OCI-LY1 (cell line): ENCODE measurements around the gene RNF125.

Experiments used
- H2AFZ ChIP-seq: fragments of 200-600 bp; sonication (generic), shearing (Covaris generic); 2 replicates; pipeline ENCODE4 v1.6.0; 2014; ENCODE audit warnings: antibody characterized with exemption, mild to moderate bottlenecking, low read length
- H3F3A ChIP-seq: fragments of 200-600 bp; sonication (generic), shearing (Covaris generic); 2 replicates; pipeline ENCODE4 v1.6.0; 2014; ENCODE audit warnings: mild to moderate bottlenecking, antibody characterized with exemption, low read length, moderate library complexity; ENCODE audit not compliant: insufficient read depth
- H3K27ac ChIP-seq: fragments of 200-600 bp; sonication (generic); 2 replicates; pipeline ENCODE4 v1.5.1; 2014; ENCODE audit warnings: low read length, mixed run types, mild to moderate bottlenecking, low read depth; ENCODE audit not compliant: poor library complexity, severe bottlenecking
- H3K27me3 ChIP-seq: fragments of 200-600 bp; sonication (generic); 2 replicates; pipeline ENCODE4 v1.6.0; 2014; ENCODE audit warnings: antibody characterized with exemption, mild to moderate bottlenecking, low read length, moderate library complexity; ENCODE audit not compliant: insufficient read depth
- H3K36me3 ChIP-seq: fragments of 200-600 bp; sonication (generic); 2 replicates; pipeline ENCODE4 v1.6.1; 2014; ENCODE audit warnings: mild to moderate bottlenecking, antibody characterized with exemption, low read length, moderate library complexity, mixed read lengths; ENCODE audit not compliant: insufficient read depth
- H3K4me1 ChIP-seq: fragments of 200-600 bp; sonication (generic); 2 replicates; pipeline ENCODE4 v1.5.1; 2014; ENCODE audit warnings: mild to moderate bottlenecking, low read length, moderate library complexity; ENCODE audit not compliant: insufficient read depth, severe bottlenecking
- H3K4me2 ChIP-seq: fragments of 200-600 bp; sonication (generic), shearing (Covaris generic); 2 replicates; pipeline ENCODE4 v1.6.1; 2014; ENCODE audit warnings: low read length
- H3K4me3 ChIP-seq: fragments of 200-600 bp; sonication (generic); 2 replicates; pipeline ENCODE4 v1.5.1; 2014; ENCODE audit warnings: low read length, low read depth, mild to moderate bottlenecking, mixed read lengths; ENCODE audit not compliant: poor library complexity, severe bottlenecking
- H3K79me2 ChIP-seq: fragments of 200-600 bp; shearing (Covaris generic); 2 replicates; pipeline ENCODE4 v1.6.1; 2016; ENCODE audit warnings: mixed run types, low read length, mixed read lengths; ENCODE audit not compliant: insufficient read depth
- H3K9ac ChIP-seq: fragments of 200-600 bp; sonication (generic), shearing (Covaris generic); 2 replicates; pipeline ENCODE4 v1.6.1; 2014; ENCODE audit warnings: mild to moderate bottlenecking, low read length, mixed read lengths
- H3K9me2 ChIP-seq: fragments of 200-600 bp; sonication (generic), shearing (Covaris generic); 2 replicates; pipeline ENCODE4 v1.6.1; 2014; ENCODE audit warnings: low read depth, mild to moderate bottlenecking, low read length, mixed read lengths
- H3K9me3 ChIP-seq: fragments of 200-600 bp; shearing (Covaris generic); 2 replicates; pipeline ENCODE4 v1.6.1; 2014; ENCODE audit warnings: low read length, mixed read lengths
- H4K20me1 ChIP-seq: fragments of 200-600 bp; sonication (generic), shearing (Covaris generic); 2 replicates; pipeline ENCODE4 v1.6.0; 2016; ENCODE audit warnings: mild to moderate bottlenecking, low read length; ENCODE audit not compliant: insufficient read depth
- CTCF ChIP-seq: fragments of 200-600 bp; sonication (generic), shearing (Covaris generic); IDR thresholded peaks from 2 replicates; pipeline ENCODE4 v1.5.1; 2017; ENCODE audit warnings: mild to moderate bottlenecking, antibody characterized with exemption, low read length, moderate library complexity, mixed read lengths
- EZH2 ChIP-seq: fragments of 200-600 bp; sonication (generic), shearing (Covaris generic); IDR thresholded peaks from 2 replicates; pipeline ENCODE4 v1.8.0; 2017; ENCODE audit warnings: borderline replicate concordance, mixed run types, mild to moderate bottlenecking, antibody characterized with exemption, low read length, moderate library complexity, mixed read lengths

The RNF125 gene

GRCh38 chr18:32110005-32110404, 91.4 kb downstream of the RNF125 start:
- Histone ChIP-seq H3K36me3 (peaks cover 44% of the 10 kb centered on the region), H3K27ac (no peak overlapping the region), H3K9me3 (no peaks in the 10 kb centered on the region), H3K27me3 (no peaks in the 10 kb centered on the region), H3K4me3 (no peak overlapping the region), H2AFZ (no peak overlapping the region), H3K9me2 (no peaks in the 10 kb centered on the region), H3F3A (no peaks in the 10 kb centered on the region), H3K79me2 (peaks cover 70% of the 10 kb centered on the region), H3K4me2 (no peak overlapping the region), H3K9ac (no peak overlapping the region), H3K4me1 (no peaks in the 10 kb centered on the region), H4K20me1 (no peaks in the 10 kb centered on the region)
- TF ChIP-seq CTCF = no peak
- TF ChIP-seq EZH2 = no peak

- Histone ChIP-seq H3K9ac (no peak overlapping the region), H3K27ac (no peak overlapping the region), H3K9me2 (no peaks in the 10 kb centered on the region), H2AFZ (no peak overlapping the region), H3K9me3 (no peaks in the 10 kb centered on the region), H3K4me1 (no peaks in the 10 kb centered on the region), H3K36me3 (peaks cover 56% of the 10 kb centered on the region), H3K4me2 (no peak overlapping the region), H3K27me3 (no peaks in the 10 kb centered on the region), H4K20me1 (no peaks in the 10 kb centered on the region), H3F3A (no peaks in the 10 kb centered on the region), H3K79me2 (peaks cover 63% of the 10 kb centered on the region), H3K4me3 (no peak overlapping the region)
- TF ChIP-seq CTCF = no peak
- TF ChIP-seq EZH2 = no peak
Observed at GRCh38 chr18:32111706-32112105, 93.1 kb downstream of the RNF125 start.

GRCh38 chr18:32112826-32113225, 94.2 kb downstream of the RNF125 start:
- H3K4me3 ChIP-seq = no peak overlapping the region
- no peak overlapping the region for H2AFZ ChIP-seq
- H3K27ac ChIP-seq = no peak overlapping the region
- no peak overlapping the region for H3K4me2 ChIP-seq
- H3F3A ChIP-seq = no peaks in the 10 kb centered on the region
- no peaks in the 10 kb centered on the region for H4K20me1 ChIP-seq
- H3K27me3 ChIP-seq = no peaks in the 10 kb centered on the region
- peaks cover 66% of the 10 kb centered on the region for H3K36me3 ChIP-seq
- no peaks in the 10 kb centered on the region for H3K4me1 ChIP-seq
- H3K9me3 ChIP-seq = no peaks in the 10 kb centered on the region
- no peak overlapping the region for H3K9ac ChIP-seq
- H3K9me2 ChIP-seq = no peaks in the 10 kb centered on the region
- peaks cover 61% of the 10 kb centered on the region for H3K79me2 ChIP-seq
- no peak for TF ChIP-seq CTCF
- no peak for TF ChIP-seq EZH2
